ENCODE results near the gene DYNC1I2. TPM values are rescaled to one million over a fixed set of nuclear protein-coding genes. Genes with fewer than 3 reads are reported as not detected.

The DYNC1I2 gene
- total RNA-seq, 2 donors from 2014 or later, result 89.8 to 122 TPM

GRCh38 chr2:171792157-171792556 lies 104.9 kb downstream of the DYNC1I2 start:
- DNase-seq (ENCODE audit: low spot score), result no peak
- no peak for TF ChIP-seq CTCF (IDR thresholded peaks at IDR 0.05)
- H3K27ac ChIP-seq, result no peak overlapping the region
- no peaks in the 10 kb centered on the region for H3K4me1 ChIP-seq (ENCODE audit: control insufficient read depth in 1 of 2, low read depth in 2 of 2)
- ATAC-seq (ENCODE audit: insufficient number of reproducible peaks, low FRiP score, low read depth), result no peak
- no peaks in the 10 kb centered on the region for H3K9me3 ChIP-seq
- H3K4me3 ChIP-seq, result no peak overlapping the region
- H3K27me3 ChIP-seq (replicated peaks; ENCODE audit: insufficient read depth), result no peaks in the 10 kb centered on the region
- H3K36me3 ChIP-seq, result peaks cover 3% of the 10 kb centered on the region

GRCh38 chr2:171792886-171793580 lies 105.8 kb downstream of the DYNC1I2 start:
- no peak for DNase-seq (ENCODE audit: low spot score)
- Histone ChIP-seq H3K4me3 (no peak overlapping the region), H3K27me3 (replicated peaks; ENCODE audit: insufficient read depth) (no peaks in the 10 kb centered on the region), H3K27ac (no peak overlapping the region), H3K36me3 (peaks cover 3% of the 10 kb centered on the region), H3K4me1 (ENCODE audit: control insufficient read depth in 1 of 2, low read depth in 2 of 2) (no peaks in the 10 kb centered on the region), H3K9me3 (no peaks in the 10 kb centered on the region)
- TF ChIP-seq CTCF (IDR thresholded peaks at IDR 0.05), result no peak
- ATAC-seq (ENCODE audit: insufficient number of reproducible peaks, low FRiP score, low read depth), result no peak

- no peak for ATAC-seq (ENCODE audit: insufficient number of reproducible peaks, low FRiP score, low read depth)
- Histone ChIP-seq H3K4me3 (no peak overlapping the region), H3K27ac (no peak overlapping the region), H3K36me3 (no peaks in the 10 kb centered on the region), H3K9me3 (no peaks in the 10 kb centered on the region), H3K27me3 (replicated peaks; ENCODE audit: insufficient read depth) (no peaks in the 10 kb centered on the region), H3K4me1 (ENCODE audit: control insufficient read depth in 1 of 2, low read depth in 2 of 2) (no peaks in the 10 kb centered on the region)
- DNase-seq (ENCODE audit: low spot score), result no peak
- no peak for TF ChIP-seq CTCF (IDR thresholded peaks at IDR 0.05)
Observed at GRCh38 chr2:171793691-171794678, 106.7 kb downstream of the DYNC1I2 start.

- Histone ChIP-seq H3K36me3 (peaks cover 3% of the 10 kb centered on the region), H3K4me3 (no peak overlapping the region), H3K27me3 (replicated peaks; ENCODE audit: insufficient read depth) (no peaks in the 10 kb centered on the region), H3K4me1 (ENCODE audit: control insufficient read depth in 1 of 2, low read depth in 2 of 2) (no peaks in the 10 kb centered on the region), H3K27ac (no peak overlapping the region), H3K9me3 (no peaks in the 10 kb centered on the region)
- no peak for TF ChIP-seq CTCF (IDR thresholded peaks at IDR 0.05)
- DNase-seq (ENCODE audit: low spot score) (no peak), ATAC-seq (ENCODE audit: insufficient number of reproducible peaks, low FRiP score, low read depth) (no peak)
Observed at GRCh38 chr2:171794918-171795317, 107.6 kb downstream of the DYNC1I2 start.

Other genes with a start within 250 kb of the DYNC1I2 start
- gene CYBRD1, start 165.0 kb upstream of the DYNC1I2 start, total RNA-seq, result 100 to 1,000 TPM; 357 to 453 TPM
- 10 to 100 TPM; 27.2 to 39.3 TPM for gene SLC25A12, start 206.8 kb downstream of the DYNC1I2 start, total RNA-seq
- 10 to 100 TPM; 17.3 to 25.3 TPM for gene HAT1, start 235.0 kb downstream of the DYNC1I2 start, total RNA-seq

Data from thoracic aorta (tissue), 2 donors.